NCI-H2081 (cell line): ENCODE measurements around the gene RNASEL.
"Not testable (repeated sequence)": the region's sequence is repeated elsewhere in the genome, so short reads cannot be mapped to it uniquely, and the experiment has no call there.

Experiments used
- DNase-seq, 2 experiments: peaks; one replicate each; lab custom pipeline; 2025; lab: John Stamatoyannopoulos, UW

Gene RNASEL

GRCh38 chr1:182563095-182563494, 26.0 kb downstream of the RNASEL start:
- no peak for DNase-seq

GRCh38 chr1:182561456-182561855, 27.6 kb downstream of the RNASEL start:
- DNase-seq = no peak

- no peak for DNase-seq
Measured at GRCh38 chr1:182560392-182560984, 28.6 kb downstream of the RNASEL start.

- no peak for DNase-seq
Measured at GRCh38 chr1:182556279-182556678, 32.8 kb downstream of the RNASEL start.

- no peak for DNase-seq
Measured at GRCh38 chr1:182555493-182555892, 33.6 kb downstream of the RNASEL start.

- no peak for DNase-seq
Measured at GRCh38 chr1:182552527-182552926, 36.5 kb downstream of the RNASEL start.

GRCh38 chr1:182549811-182550210, 39.2 kb downstream of the RNASEL start:
- no peak for DNase-seq

GRCh38 chr1:182549346-182549745, 39.7 kb downstream of the RNASEL start:
- no peak for DNase-seq

- no peak for DNase-seq
Measured at GRCh38 chr1:182533896-182534295, 55.2 kb downstream of the RNASEL start.

- DNase-seq = not testable (repeated sequence)
Measured at GRCh38 chr1:182528206-182528605, 60.9 kb downstream of the RNASEL start.

GRCh38 chr1:182527680-182528079, 61.4 kb downstream of the RNASEL start:
- no peak for DNase-seq

GRCh38 chr1:182525342-182525741, 63.7 kb downstream of the RNASEL start:
- DNase-seq = no peak
